ENCODE measurements around the gene ZBTB7C.

DNA sequence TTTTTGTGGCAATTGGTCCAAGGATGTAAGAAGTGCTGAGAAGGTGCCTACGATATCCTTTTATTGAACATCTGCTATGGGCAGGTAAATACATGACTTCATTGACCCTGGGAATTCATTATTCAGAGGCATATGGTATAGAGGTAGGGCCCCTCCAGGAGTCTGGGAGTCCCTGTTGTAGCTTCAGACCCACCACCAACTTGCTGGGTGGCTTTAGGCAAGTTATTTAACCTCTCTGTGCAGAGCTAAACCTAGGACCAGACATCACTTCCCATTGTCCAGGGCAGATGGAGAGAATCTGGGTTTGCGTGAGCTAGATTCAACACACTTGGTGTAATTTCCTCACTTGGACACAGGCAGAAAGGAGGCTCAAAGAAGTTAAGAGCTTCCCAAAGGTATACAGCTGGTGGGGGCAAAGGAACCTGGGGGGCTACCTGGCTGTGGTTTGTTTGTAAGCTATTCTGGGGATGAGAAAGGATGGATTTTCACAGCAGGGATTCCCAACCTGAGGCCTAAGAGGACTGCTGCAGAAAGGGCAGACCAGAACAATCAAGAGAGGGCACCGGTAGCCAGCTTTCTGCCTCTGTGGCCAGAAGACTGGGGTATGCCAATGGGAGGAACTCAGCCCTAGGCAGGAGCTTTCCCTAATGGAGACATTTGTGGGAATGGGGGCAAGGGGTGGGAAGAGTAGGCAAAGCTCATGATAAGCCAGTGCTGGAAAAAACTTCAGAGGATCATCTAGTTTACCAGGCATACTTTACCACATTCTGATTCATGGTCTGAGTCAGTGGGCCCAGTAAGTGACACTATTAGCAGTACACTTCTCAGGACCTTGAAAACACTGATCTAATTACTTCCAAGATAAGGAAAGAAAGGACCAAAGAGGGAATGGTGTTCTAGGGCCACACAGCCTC is 376.1 kb downstream of the ZBTB7C start:
- TF ChIP-seq, protein P1, sequence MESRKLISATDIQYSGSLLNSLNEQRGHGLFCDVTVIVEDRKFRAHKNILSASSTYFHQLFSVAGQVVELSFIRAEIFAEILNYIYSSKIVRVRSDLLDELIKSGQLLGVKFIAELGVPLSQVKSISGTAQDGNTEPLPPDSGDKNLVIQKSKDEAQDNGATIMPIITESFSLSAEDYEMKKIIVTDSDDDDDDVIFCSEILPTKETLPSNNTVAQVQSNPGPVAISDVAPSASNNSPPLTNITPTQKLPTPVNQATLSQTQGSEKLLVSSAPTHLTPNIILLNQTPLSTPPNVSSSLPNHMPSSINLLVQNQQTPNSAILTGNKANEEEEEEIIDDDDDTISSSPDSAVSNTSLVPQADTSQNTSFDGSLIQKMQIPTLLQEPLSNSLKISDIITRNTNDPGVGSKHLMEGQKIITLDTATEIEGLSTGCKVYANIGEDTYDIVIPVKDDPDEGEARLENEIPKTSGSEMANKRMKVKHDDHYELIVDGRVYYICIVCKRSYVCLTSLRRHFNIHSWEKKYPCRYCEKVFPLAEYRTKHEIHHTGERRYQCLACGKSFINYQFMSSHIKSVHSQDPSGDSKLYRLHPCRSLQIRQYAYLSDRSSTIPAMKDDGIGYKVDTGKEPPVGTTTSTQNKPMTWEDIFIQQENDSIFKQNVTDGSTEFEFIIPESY (CRISPR knock-in tag; IDR thresholded peaks at IDR 0.05): no peak
- TF ChIP-seq, protein P2, sequence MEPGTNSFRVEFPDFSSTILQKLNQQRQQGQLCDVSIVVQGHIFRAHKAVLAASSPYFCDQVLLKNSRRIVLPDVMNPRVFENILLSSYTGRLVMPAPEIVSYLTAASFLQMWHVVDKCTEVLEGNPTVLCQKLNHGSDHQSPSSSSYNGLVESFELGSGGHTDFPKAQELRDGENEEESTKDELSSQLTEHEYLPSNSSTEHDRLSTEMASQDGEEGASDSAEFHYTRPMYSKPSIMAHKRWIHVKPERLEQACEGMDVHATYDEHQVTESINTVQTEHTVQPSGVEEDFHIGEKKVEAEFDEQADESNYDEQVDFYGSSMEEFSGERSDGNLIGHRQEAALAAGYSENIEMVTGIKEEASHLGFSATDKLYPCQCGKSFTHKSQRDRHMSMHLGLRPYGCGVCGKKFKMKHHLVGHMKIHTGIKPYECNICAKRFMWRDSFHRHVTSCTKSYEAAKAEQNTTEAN (CRISPR knock-in tag; IDR thresholded peaks at IDR 0.05): no peak
- TF ChIP-seq ZNF384 (IDR thresholded peaks at IDR 0.05; ENCODE audit: low read depth, low read length) (no peak), BRD4 (IDR thresholded peaks at IDR 0.05) (no peak), CEBPB (tag; IDR thresholded peaks at IDR 0.05) (no peak)
- TF ChIP-seq, protein P3, sequence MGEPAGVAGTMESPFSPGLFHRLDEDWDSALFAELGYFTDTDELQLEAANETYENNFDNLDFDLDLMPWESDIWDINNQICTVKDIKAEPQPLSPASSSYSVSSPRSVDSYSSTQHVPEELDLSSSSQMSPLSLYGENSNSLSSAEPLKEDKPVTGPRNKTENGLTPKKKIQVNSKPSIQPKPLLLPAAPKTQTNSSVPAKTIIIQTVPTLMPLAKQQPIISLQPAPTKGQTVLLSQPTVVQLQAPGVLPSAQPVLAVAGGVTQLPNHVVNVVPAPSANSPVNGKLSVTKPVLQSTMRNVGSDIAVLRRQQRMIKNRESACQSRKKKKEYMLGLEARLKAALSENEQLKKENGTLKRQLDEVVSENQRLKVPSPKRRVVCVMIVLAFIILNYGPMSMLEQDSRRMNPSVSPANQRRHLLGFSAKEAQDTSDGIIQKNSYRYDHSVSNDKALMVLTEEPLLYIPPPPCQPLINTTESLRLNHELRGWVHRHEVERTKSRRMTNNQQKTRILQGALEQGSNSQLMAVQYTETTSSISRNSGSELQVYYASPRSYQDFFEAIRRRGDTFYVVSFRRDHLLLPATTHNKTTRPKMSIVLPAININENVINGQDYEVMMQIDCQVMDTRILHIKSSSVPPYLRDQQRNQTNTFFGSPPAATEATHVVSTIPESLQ (CRISPR knock-in tag; IDR thresholded peaks at IDR 0.05): no peak

All from K562 (cell line).